OCI-LY1 (cell line): ENCODE data around the gene ERCC6.
A peak's percentile ranks its signal among the peaks of the same experiment; 100 is the strongest.

Source experiments
- H2AFZ ChIP-seq: fragments of 200-600 bp; sonication (generic), shearing (Covaris generic); 2 replicates; pipeline ENCODE4 v1.6.0; 2014; ENCODE audit warnings: antibody characterized with exemption, mild to moderate bottlenecking, low read length
- H3F3A ChIP-seq: fragments of 200-600 bp; sonication (generic), shearing (Covaris generic); 2 replicates; pipeline ENCODE4 v1.6.0; 2014; ENCODE audit warnings: mild to moderate bottlenecking, antibody characterized with exemption, low read length, moderate library complexity; ENCODE audit not compliant: insufficient read depth
- H3K27ac ChIP-seq: fragments of 200-600 bp; sonication (generic); 2 replicates; pipeline ENCODE4 v1.5.1; 2014; ENCODE audit warnings: low read length, mixed run types, mild to moderate bottlenecking, low read depth; ENCODE audit not compliant: poor library complexity, severe bottlenecking
- H3K27me3 ChIP-seq: fragments of 200-600 bp; sonication (generic); 2 replicates; pipeline ENCODE4 v1.6.0; 2014; ENCODE audit warnings: antibody characterized with exemption, mild to moderate bottlenecking, low read length, moderate library complexity; ENCODE audit not compliant: insufficient read depth
- H3K36me3 ChIP-seq: fragments of 200-600 bp; sonication (generic); 2 replicates; pipeline ENCODE4 v1.6.1; 2014; ENCODE audit warnings: mild to moderate bottlenecking, antibody characterized with exemption, low read length, moderate library complexity, mixed read lengths; ENCODE audit not compliant: insufficient read depth
- H3K4me1 ChIP-seq: fragments of 200-600 bp; sonication (generic); 2 replicates; pipeline ENCODE4 v1.5.1; 2014; ENCODE audit warnings: mild to moderate bottlenecking, low read length, moderate library complexity; ENCODE audit not compliant: insufficient read depth, severe bottlenecking
- H3K4me2 ChIP-seq: fragments of 200-600 bp; sonication (generic), shearing (Covaris generic); 2 replicates; pipeline ENCODE4 v1.6.1; 2014; ENCODE audit warnings: low read length
- H3K4me3 ChIP-seq: fragments of 200-600 bp; sonication (generic); 2 replicates; pipeline ENCODE4 v1.5.1; 2014; ENCODE audit warnings: low read length, low read depth, mild to moderate bottlenecking, mixed read lengths; ENCODE audit not compliant: poor library complexity, severe bottlenecking
- H3K79me2 ChIP-seq: fragments of 200-600 bp; shearing (Covaris generic); 2 replicates; pipeline ENCODE4 v1.6.1; 2016; ENCODE audit warnings: mixed run types, low read length, mixed read lengths; ENCODE audit not compliant: insufficient read depth
- H3K9ac ChIP-seq: fragments of 200-600 bp; sonication (generic), shearing (Covaris generic); 2 replicates; pipeline ENCODE4 v1.6.1; 2014; ENCODE audit warnings: mild to moderate bottlenecking, low read length, mixed read lengths
- H3K9me2 ChIP-seq: fragments of 200-600 bp; sonication (generic), shearing (Covaris generic); 2 replicates; pipeline ENCODE4 v1.6.1; 2014; ENCODE audit warnings: low read depth, mild to moderate bottlenecking, low read length, mixed read lengths
- H3K9me3 ChIP-seq: fragments of 200-600 bp; shearing (Covaris generic); 2 replicates; pipeline ENCODE4 v1.6.1; 2014; ENCODE audit warnings: low read length, mixed read lengths
- H4K20me1 ChIP-seq: fragments of 200-600 bp; sonication (generic), shearing (Covaris generic); 2 replicates; pipeline ENCODE4 v1.6.0; 2016; ENCODE audit warnings: mild to moderate bottlenecking, low read length; ENCODE audit not compliant: insufficient read depth
- CTCF ChIP-seq: fragments of 200-600 bp; sonication (generic), shearing (Covaris generic); IDR thresholded peaks from 2 replicates; pipeline ENCODE4 v1.5.1; 2017; ENCODE audit warnings: mild to moderate bottlenecking, antibody characterized with exemption, low read length, moderate library complexity, mixed read lengths
- EZH2 ChIP-seq: fragments of 200-600 bp; sonication (generic), shearing (Covaris generic); IDR thresholded peaks from 2 replicates; pipeline ENCODE4 v1.8.0; 2017; ENCODE audit warnings: borderline replicate concordance, mixed run types, mild to moderate bottlenecking, antibody characterized with exemption, low read length, moderate library complexity, mixed read lengths

ERCC6 gene

GRCh38 chr10:49541762-49542161 lies 2.8 kb upstream of the ERCC6 start:
- H3K36me3 ChIP-seq: no peaks in the 10 kb centered on the region
- H3K9me3 ChIP-seq: peaks cover 5% of the 10 kb centered on the region
- no peaks in the 10 kb centered on the region for H3K9me2 ChIP-seq
- no peak overlapping the region for H2AFZ ChIP-seq
- H3K79me2 ChIP-seq: peaks cover 12% of the 10 kb centered on the region; the same call in 1 of the 2 replicates
- no peaks in the 10 kb centered on the region for H3F3A ChIP-seq
- no peak overlapping the region for H3K27ac ChIP-seq
- H4K20me1 ChIP-seq: no peaks in the 10 kb centered on the region
- no peak overlapping the region for H3K9ac ChIP-seq
- H3K4me2 ChIP-seq: no peak overlapping the region
- TF ChIP-seq CTCF (no peak), EZH2 (no peak)
- no peak overlapping the region for H3K4me3 ChIP-seq
- H3K4me1 ChIP-seq: peaks cover 23% of the 10 kb centered on the region
- no peaks in the 10 kb centered on the region for H3K27me3 ChIP-seq

- H4K20me1 ChIP-seq: no peaks in the 10 kb centered on the region
- no peaks in the 10 kb centered on the region for H3F3A ChIP-seq
- peaks cover 27% of the 10 kb centered on the region for H3K4me1 ChIP-seq
- peaks cover 5% of the 10 kb centered on the region for H3K9me3 ChIP-seq
- peak overlapping the region; percentile 73 for H3K4me3 ChIP-seq
- no peaks in the 10 kb centered on the region for H3K27me3 ChIP-seq
- H3K9me2 ChIP-seq: no peaks in the 10 kb centered on the region
- H3K9ac ChIP-seq: no peak overlapping the region; the same call in 1 of the 2 replicates
- H3K36me3 ChIP-seq: no peaks in the 10 kb centered on the region
- no peak overlapping the region; the same call in 1 of the 2 replicates for H2AFZ ChIP-seq
- H3K4me2 ChIP-seq: peak overlapping the region; percentile 82; the same call in 1 of the 2 replicates
- peaks cover 12% of the 10 kb centered on the region; the same call in 1 of the 2 replicates for H3K79me2 ChIP-seq
- no peak for TF ChIP-seq CTCF
- TF ChIP-seq EZH2: no peak
- H3K27ac ChIP-seq: no peak overlapping the region
Observed at GRCh38 chr10:49540056-49540797, 1.3 kb upstream of the ERCC6 start.

- Histone ChIP-seq H3K36me3 (no peaks in the 10 kb centered on the region), H3F3A (no peaks in the 10 kb centered on the region), H3K9me3 (no peaks in the 10 kb centered on the region), H3K9me2 (no peaks in the 10 kb centered on the region), H3K27ac (no peak overlapping the region), H3K79me2 (peaks cover 18% of the 10 kb centered on the region; the same call in 1 of the 2 replicates), H3K27me3 (no peaks in the 10 kb centered on the region), H3K4me1 (peaks cover 36% of the 10 kb centered on the region), H3K4me2 (peak overlapping the region; percentile 82), H4K20me1 (no peaks in the 10 kb centered on the region), H3K9ac (peak overlapping the region; percentile 58), H2AFZ (peak overlapping the region; percentile 77), H3K4me3 (peak overlapping the region; percentile 73)
- TF ChIP-seq CTCF: no peak
- no peak for TF ChIP-seq EZH2
Observed at GRCh38 chr10:49539320-49539885, 482 bp upstream of the ERCC6 start.
